Esophagus (tissue), 2 donors: ENCODE measurements around the gene DNAH7. TPM values are rescaled to one million over a fixed set of nuclear protein-coding genes. Genes with fewer than 3 reads are reported as not detected.

Source experiments
- H3K27ac ChIP-seq, 2 donors: one replicate each; pipeline ENCODE4 v1.5.1; 2013; ENCODE audit warnings: low read depth in 2 of 2, mild to moderate bottlenecking in 2 of 2, inconsistent platforms in 1 of 2, low read length in 1 of 2, moderate library complexity in 1 of 2
- H3K27me3 ChIP-seq, 2 donors: one replicate each; pipeline ENCODE4 v1.6.1; 2013; ENCODE audit warnings: low read length in 2 of 2, control low read depth in 1 of 2, mild to moderate bottlenecking in 1 of 2; ENCODE audit not compliant: insufficient read depth in 2 of 2, control insufficient read depth in 1 of 2
- H3K36me3 ChIP-seq, 2 donors: one replicate each; pipeline ENCODE4 v1.6.1; 2013; ENCODE audit warnings: low read length in 1 of 2; ENCODE audit not compliant: control insufficient read depth in 2 of 2, insufficient read depth in 2 of 2
- H3K4me1 ChIP-seq, 2 donors: one replicate each; pipeline ENCODE4 v1.6.1; 2013; ENCODE audit warnings: low read length in 1 of 2; ENCODE audit not compliant: control insufficient read depth in 2 of 2, insufficient read depth in 2 of 2
- H3K4me3 ChIP-seq, 2 donors: one replicate each; pipeline ENCODE4 v1.5.1; 2013; ENCODE audit warnings: low read length in 2 of 2, mild to moderate bottlenecking in 2 of 2, low read depth in 1 of 2, moderate library complexity in 1 of 2
- H3K9me3 ChIP-seq, 2 donors: one replicate each; pipeline ENCODE4 v1.6.1; 2013; ENCODE audit warnings: mild to moderate bottlenecking in 2 of 2, low read depth in 1 of 2, low read length in 1 of 2, moderate library complexity in 1 of 2; ENCODE audit not compliant: control insufficient read depth in 2 of 2, insufficient read depth in 1 of 2
- WGBS, 2 donors: extraction: QIAGEN DNeasy Blood & Tissue Kit; methylation state at CpG; one replicate each; pipeline ENCODE4 v1.1.7; 2013; 5-methylcytosine and 5-hydroxymethylcytosine counted together
- polyA plus RNA-seq, 2 donors: library from polyadenylated mRNA; stranded (reverse); fragments of 200-250 nt; gene quantifications; one replicate each; pipeline ENCODE4 v1.2.3, GENCODE V29; 2013
- donor health status: healthy with polysubstance abuse.
- donor health status: Bipolar disorder and iron deficiency.

Gene DNAH7
- polyA plus RNA-seq, 2 donors: 0.06 to 0.09 TPM

DNA sequence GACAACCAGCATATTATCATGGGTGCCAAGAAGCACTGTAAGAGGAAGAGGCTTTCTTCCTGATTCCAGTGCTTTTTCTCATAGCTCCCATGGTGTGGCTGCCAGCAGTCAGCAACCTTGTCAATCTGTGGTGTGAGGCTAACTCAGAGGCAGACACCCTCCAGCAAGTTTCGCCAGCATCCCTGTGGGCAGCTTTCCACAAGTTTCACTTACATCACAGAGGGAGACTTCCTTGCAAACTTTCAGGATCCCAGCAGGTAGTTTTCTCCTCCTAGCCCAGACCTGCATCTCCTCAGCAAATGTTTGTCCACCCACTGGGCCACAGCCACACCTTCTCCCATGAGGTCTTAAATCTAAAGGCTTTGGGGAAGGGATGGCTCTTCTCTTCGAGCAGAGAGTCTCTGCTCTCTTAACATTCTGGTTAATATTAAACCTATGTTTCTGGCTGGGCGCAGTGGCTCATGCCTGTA, 9.1 kb downstream of the DNAH7 start:
- no peaks in the 10 kb centered on the region for H3K9me3 ChIP-seq

DNA sequence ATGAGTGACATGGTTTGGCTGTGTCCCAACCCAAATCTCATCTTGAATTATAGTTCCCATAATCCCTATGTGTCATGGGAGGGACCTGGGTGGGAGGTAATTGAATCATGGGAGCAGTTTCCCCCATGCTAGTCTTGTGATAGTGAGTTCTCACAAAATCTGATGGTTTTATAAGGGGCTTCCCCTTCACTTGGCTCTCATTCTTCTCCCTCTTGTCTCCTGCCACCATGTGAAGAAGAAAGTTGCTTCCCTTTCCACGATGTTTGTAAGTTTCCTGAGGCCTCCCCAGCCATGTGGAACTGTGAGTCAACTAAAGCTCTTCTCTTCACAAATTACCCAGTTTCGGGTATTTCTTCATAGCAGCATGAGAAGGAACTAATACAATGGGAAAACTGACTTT, 14.0 kb downstream of the DNAH7 start:
- Histone ChIP-seq H3K27ac (no peak overlapping the region), H3K36me3 (no peaks in the 10 kb centered on the region), H3K4me1 (no peaks in the 10 kb centered on the region), H3K4me3 (no peak overlapping the region), H3K9me3 (no peaks in the 10 kb centered on the region), H3K27me3 (no peaks in the 10 kb centered on the region)
- WGBS, 2 donors: 82 to 86% methylated on average over 2 of the region's 2 CpGs

More for the DNA sequence above, 9.1 kb downstream of the DNAH7 start:
- no peaks in the 10 kb centered on the region for H3K27me3 ChIP-seq
- H3K4me1 ChIP-seq: no peaks in the 10 kb centered on the region
- WGBS, 2 donors: 74 to 77% methylated on average over 3 of the region's 3 CpGs
- no peak overlapping the region for H3K27ac ChIP-seq
- H3K36me3 ChIP-seq: no peaks in the 10 kb centered on the region
- H3K4me3 ChIP-seq: no peak overlapping the region

DNA sequence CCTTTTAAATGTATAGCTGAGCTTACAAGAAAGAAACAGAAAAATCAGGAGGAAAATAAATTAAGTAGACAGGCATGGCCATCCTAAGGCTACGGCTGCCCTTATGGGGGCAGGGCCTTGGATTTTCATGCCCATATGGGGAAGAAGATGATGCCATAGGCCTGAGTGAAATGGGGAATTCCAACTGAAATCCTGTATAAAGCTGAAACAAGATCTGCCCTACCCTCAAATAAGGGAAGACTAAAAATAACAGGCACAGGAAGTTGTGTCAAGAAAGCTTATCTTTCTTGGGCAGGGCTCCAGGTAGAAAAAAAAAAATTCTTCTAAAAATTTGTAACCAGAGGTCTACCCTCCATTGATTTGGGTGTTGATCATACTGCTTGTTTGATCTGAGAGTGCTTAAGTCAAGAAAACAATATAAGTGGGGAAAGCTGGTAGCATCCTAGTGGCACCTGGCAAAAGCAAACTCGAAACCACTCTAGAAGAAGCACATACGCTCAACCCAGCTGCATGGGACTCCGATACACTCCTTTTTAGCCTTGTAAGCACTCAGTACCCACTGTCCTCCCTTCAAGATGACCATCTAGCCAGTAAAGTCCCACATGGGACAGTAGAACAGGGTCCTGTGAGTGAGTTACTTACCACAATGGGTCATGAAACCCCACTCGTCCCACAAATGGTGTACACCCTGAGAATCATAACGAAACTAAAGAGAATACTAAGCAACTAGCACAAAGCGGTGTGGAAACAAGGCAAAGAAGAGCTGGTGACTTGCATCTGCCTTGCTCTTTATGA, 22.3 kb downstream of the DNAH7 start:
- WGBS, 2 donors: 87 to 89% methylated on average over 7 of the region's 7 CpGs

DNA sequence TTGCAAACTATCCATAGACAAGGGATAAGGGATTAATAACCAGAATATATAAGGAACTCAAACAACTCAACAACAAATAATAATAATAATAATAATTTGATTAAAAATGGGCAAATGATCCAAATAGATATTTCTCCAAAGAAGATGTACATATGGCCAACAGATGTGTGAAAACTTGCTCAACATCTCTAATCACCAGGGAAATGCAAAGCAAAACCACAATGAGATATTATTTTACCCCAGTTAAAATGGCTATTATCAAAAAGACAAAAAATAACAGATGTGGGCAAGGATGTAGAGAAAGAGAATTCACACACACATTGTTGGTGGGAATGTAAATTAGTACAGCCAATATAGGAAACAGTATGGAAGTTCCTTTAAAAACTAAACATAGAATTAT, 26.9 kb downstream of the DNAH7 start:
- no peak overlapping the region for H3K4me3 ChIP-seq
- no peaks in the 10 kb centered on the region for H3K36me3 ChIP-seq
- peaks cover 0 to under 1% of the 10 kb centered on the region in 2 donors for H3K9me3 ChIP-seq
- H3K27ac ChIP-seq: no peak overlapping the region
- no peaks in the 10 kb centered on the region for H3K4me1 ChIP-seq
- H3K27me3 ChIP-seq: no peaks in the 10 kb centered on the region

More for the DNA sequence above, 22.3 kb downstream of the DNAH7 start:
- Histone ChIP-seq H3K9me3 (no peaks in the 10 kb centered on the region), H3K36me3 (no peaks in the 10 kb centered on the region), H3K27me3 (no peaks in the 10 kb centered on the region), H3K4me1 (no peaks in the 10 kb centered on the region), H3K4me3 (no peak overlapping the region), H3K27ac (no peak overlapping the region)

DNA sequence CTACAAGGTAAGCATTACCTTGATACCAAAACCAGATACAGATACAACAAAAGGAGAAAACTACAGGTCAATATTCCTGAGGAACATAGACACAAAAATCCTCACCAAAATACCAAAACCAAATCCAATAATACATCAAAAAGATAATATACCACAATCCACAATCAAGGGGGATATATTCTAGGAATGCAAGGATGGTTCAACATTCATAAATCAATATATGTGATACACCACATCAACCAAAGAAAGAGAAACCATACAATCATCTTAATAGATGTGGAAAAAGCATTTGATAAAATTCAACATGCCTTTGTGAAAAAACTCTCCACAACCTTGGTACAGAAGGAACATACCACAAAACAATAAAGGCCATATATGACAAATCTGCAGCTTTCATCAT, 28.4 kb downstream of the DNAH7 start:
- H3K27me3 ChIP-seq: no peaks in the 10 kb centered on the region
- peaks cover 0 to 5% of the 10 kb centered on the region in 2 donors for H3K9me3 ChIP-seq
- no peak overlapping the region for H3K4me3 ChIP-seq
- no peaks in the 10 kb centered on the region for H3K4me1 ChIP-seq
- H3K36me3 ChIP-seq: no peaks in the 10 kb centered on the region
- no peak overlapping the region for H3K27ac ChIP-seq

DNA sequence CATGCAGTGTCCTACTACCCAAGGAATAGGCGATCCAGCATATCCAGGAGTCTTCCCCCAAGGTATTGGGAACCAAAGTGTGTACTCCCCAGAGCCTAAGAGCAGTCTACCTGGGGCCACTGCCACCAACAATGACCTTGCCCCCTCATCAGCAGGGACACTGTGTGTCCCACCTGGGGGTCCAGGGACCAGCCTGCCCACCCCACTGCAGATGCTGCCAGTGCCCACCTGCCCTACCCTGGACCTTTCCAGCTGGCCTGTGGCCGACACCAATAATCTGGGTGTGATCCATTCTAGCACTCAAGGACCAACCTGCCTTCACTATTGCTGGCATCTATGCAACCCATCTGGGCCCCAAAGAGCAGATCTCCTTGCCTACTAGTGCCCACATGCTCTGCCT, 32.2 kb downstream of the DNAH7 start:
- no peak overlapping the region for H3K27ac ChIP-seq
- H3K4me1 ChIP-seq: no peaks in the 10 kb centered on the region
- H3K36me3 ChIP-seq: no peaks in the 10 kb centered on the region
- no peaks in the 10 kb centered on the region for H3K27me3 ChIP-seq
- H3K4me3 ChIP-seq: no peak overlapping the region
- peaks cover 0 to 5% of the 10 kb centered on the region in 2 donors for H3K9me3 ChIP-seq
- 86 to 97% methylated on average over 2 of the region's 2 CpGs for WGBS, 2 donors

DNA sequence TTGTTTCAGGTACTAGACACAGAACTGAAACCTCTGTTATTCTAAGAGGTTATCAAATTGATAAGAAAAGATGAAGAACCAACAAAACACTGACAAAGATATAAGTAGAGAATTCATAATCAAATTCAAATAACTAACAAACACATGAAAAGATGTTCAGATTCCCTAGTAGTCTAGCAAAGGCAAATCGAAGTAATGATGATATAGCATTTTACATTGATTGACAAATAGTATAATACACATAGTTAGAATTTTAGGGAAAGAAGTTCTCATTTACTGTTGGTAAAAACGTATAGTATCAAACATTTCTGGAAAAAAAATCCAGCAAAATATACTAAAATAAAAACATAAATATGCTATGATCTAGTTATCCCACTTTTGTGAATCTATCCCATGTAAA, 50.6 kb downstream of the DNAH7 start:
- Histone ChIP-seq H3K36me3 (no peaks in the 10 kb centered on the region), H3K4me1 (no peaks in the 10 kb centered on the region), H3K27ac (no peak overlapping the region), H3K27me3 (no peaks in the 10 kb centered on the region), H3K4me3 (no peak overlapping the region), H3K9me3 (no peaks in the 10 kb centered on the region)
- 77 to 78% methylated on average over 2 of the region's 2 CpGs for WGBS, 2 donors

DNA sequence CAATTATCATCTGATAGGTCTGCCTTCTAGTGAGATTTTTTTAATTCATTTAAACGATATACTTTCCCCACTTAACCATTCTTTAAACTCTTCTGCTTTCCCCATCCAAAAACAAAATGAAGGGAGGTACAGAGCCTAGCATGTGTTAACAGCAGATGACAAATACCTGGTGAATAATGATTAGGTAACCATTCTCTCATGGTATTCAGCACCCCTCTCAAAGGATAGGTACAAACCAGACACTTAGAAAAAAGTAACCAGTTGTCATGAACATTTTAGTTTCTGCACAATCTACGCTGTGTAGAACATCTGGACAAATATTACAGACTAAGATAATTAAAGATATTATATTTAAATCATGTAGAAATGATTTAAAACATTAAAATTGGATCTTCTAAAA, 56.3 kb downstream of the DNAH7 start:
- no peaks in the 10 kb centered on the region for H3K9me3 ChIP-seq

DNA sequence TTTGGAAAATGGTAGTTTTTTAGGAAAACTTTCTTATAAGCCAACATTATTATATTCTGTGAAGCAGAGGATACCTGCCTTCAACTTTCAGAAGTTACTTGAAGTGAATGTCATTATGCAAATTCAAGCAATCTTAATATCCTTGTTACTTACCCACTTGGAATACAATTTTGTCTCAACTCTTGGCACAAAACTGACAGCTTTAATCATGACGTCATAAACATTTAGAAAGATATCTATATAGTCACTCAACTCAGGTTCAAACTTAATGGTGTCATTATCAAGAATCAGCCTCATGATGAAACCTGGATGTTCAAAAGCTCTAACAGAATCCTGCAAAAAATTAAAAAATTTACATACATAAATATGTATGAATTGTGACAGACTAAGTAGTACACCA, 68.1 kb downstream of the DNAH7 start:
- H3K27ac ChIP-seq: no peak overlapping the region
- no peaks in the 10 kb centered on the region for H3K36me3 ChIP-seq
- no peaks in the 10 kb centered on the region for H3K9me3 ChIP-seq
- no peaks in the 10 kb centered on the region for H3K4me1 ChIP-seq
- WGBS, 2 donors: 85 to 88% methylated on average over 1 of the region's 1 CpG
- H3K27me3 ChIP-seq: no peaks in the 10 kb centered on the region
- no peak overlapping the region for H3K4me3 ChIP-seq

More for the DNA sequence above, 56.3 kb downstream of the DNAH7 start:
- Histone ChIP-seq H3K4me1 (no peaks in the 10 kb centered on the region), H3K27ac (no peak overlapping the region), H3K27me3 (no peaks in the 10 kb centered on the region), H3K4me3 (no peak overlapping the region), H3K36me3 (no peaks in the 10 kb centered on the region)
- WGBS, 2 donors: 81% methylated on average over 2 of the region's 2 CpGs

DNA sequence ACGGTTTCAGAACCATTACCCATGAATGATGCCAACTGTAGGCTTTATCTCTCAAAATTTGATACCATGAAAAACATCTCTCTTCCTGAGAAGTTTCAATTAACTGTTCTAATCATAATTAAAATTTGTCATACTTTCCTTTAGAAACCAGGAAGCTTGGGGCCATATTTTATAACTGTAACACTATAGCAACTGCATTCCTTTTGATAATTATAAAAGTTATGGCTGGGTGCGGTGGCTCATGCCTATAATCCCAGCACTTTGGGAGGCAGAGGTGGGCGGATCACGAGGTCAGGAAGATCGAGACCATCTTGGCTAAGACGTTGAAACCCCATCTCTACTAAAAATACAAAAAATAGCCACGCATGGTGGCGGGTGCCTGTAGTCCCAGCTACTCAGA, 70.6 kb downstream of the DNAH7 start:
- Histone ChIP-seq H3K27ac (no peak overlapping the region), H3K27me3 (no peaks in the 10 kb centered on the region)
- 90 to 95% methylated on average over 8 of the region's 8 CpGs for WGBS, 2 donors

More for the DNA sequence above, 70.6 kb downstream of the DNAH7 start:
- H3K4me3 ChIP-seq: no peak overlapping the region
- H3K9me3 ChIP-seq: no peaks in the 10 kb centered on the region
- H3K36me3 ChIP-seq: no peaks in the 10 kb centered on the region
- H3K4me1 ChIP-seq: no peaks in the 10 kb centered on the region
